ENCODE measurements around the gene PTPRG. TPM values are rescaled to one million over a fixed set of nuclear protein-coding genes. Genes with fewer than 3 reads are reported as not detected.

PTPRG gene
- total RNA-seq, 1 donor from 2014 or later: 39.6 TPM

DNA sequence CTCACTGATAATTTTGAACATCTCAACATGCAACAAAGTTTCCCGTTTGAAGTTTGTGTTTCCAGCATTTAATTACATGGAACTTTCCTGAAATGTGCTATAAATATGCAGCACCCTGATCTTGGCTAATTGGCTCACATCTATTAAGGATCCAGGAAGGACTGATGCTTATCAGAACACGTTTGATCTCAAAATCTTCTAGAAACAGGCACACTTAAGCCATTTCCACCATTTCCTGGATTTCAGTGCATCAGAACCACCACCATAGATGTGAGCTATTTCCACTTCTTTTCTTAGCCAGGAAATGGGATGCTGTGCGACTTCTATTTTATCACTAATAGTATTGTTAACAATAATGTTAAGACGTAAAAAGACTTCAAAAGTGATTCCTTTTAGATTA, 583.1 kb downstream of the PTPRG start:
- TF ChIP-seq, protein P1, sequence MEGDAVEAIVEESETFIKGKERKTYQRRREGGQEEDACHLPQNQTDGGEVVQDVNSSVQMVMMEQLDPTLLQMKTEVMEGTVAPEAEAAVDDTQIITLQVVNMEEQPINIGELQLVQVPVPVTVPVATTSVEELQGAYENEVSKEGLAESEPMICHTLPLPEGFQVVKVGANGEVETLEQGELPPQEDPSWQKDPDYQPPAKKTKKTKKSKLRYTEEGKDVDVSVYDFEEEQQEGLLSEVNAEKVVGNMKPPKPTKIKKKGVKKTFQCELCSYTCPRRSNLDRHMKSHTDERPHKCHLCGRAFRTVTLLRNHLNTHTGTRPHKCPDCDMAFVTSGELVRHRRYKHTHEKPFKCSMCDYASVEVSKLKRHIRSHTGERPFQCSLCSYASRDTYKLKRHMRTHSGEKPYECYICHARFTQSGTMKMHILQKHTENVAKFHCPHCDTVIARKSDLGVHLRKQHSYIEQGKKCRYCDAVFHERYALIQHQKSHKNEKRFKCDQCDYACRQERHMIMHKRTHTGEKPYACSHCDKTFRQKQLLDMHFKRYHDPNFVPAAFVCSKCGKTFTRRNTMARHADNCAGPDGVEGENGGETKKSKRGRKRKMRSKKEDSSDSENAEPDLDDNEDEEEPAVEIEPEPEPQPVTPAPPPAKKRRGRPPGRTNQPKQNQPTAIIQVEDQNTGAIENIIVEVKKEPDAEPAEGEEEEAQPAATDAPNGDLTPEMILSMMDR (IDR thresholded peaks at IDR 0.05; ENCODE audit: insufficient read depth, low read depth, low read length): no peak
- Histone ChIP-seq H3K4me3 (ENCODE audit: insufficient read depth, low read depth, low read length) (no peak overlapping the region), H3K9ac (ENCODE audit: low read length) (no peak overlapping the region), H2AFZ (ENCODE audit: low read depth, low read length) (no peak overlapping the region), H3K9me3 (ENCODE audit: insufficient read depth, low read depth, low read length) (no peaks in the 10 kb centered on the region), H3K4me2 (ENCODE audit: low read length) (no peak overlapping the region), H4K20me1 (ENCODE audit: insufficient read depth, low read length) (no peaks in the 10 kb centered on the region), H3K4me1 (ENCODE audit: insufficient read depth, low read length) (no peaks in the 10 kb centered on the region), H3K27ac (ENCODE audit: low read depth, low read length) (no peak overlapping the region), H3K79me2 (ENCODE audit: insufficient read depth, low read length) (no peaks in the 10 kb centered on the region), H3K36me3 (ENCODE audit: insufficient read depth, low read length) (no peaks in the 10 kb centered on the region), H3K27me3 (ENCODE audit: insufficient read depth, low read length) (no peaks in the 10 kb centered on the region)
- peaks cover 3% of the 10 kb centered on the region for H3K4me1 Mint-ChIP-seq (ENCODE audit: low read depth, unreplicated experiment)
- no peaks in the 10 kb centered on the region for H3K27me3 Mint-ChIP-seq (ENCODE audit: low read depth, unreplicated experiment)
- DNase-seq (ENCODE audit: low read depth) (no peak), FAIRE-seq (no peak)
- no peaks in the 10 kb centered on the region for H3K9me3 Mint-ChIP-seq (ENCODE audit: unreplicated experiment)
- H3K27ac Mint-ChIP-seq (ENCODE audit: unreplicated experiment): no peak overlapping the region
- no peak overlapping the region for H3K4me3 Mint-ChIP-seq (ENCODE audit: unreplicated experiment)
- H3K36me3 Mint-ChIP-seq (ENCODE audit: low read depth, unreplicated experiment): no peaks in the 10 kb centered on the region

DNA sequence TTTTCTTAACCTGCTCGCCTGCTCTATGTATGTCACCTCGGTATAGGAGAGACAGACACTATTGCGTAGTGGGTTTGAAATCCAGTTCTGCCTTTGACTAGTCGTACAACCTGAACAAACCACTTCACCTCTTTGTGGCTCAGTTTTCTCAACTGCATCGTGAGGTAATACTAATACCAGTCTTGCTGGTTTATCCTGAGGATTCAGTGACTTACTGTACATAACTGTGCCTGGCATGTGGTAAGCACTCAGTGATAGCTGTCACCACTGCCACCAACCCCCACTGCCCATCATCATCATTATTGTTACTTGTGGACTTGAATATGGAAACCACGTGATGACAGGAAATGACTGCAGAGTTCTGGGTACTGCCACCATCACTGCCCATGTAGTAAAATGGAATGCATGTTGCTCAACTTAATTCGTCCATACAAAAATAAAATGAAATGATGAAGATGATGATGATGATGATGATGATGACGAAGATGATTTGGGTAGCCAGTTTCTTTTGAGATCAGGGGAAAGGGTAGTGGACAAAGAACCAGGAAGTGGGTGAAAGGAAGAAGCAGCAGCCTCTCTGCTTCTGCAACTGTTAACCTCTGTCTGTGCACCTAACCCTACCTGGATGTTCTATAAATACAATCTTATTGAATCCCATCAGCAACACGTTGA, 583.9 kb downstream of the PTPRG start:
- Histone ChIP-seq H4K20me1 (ENCODE audit: insufficient read depth, low read length) (no peaks in the 10 kb centered on the region), H3K4me3 (ENCODE audit: insufficient read depth, low read depth, low read length) (no peak overlapping the region), H3K36me3 (ENCODE audit: insufficient read depth, low read length) (no peaks in the 10 kb centered on the region), H3K9me3 (ENCODE audit: insufficient read depth, low read depth, low read length) (no peaks in the 10 kb centered on the region), H3K9ac (ENCODE audit: low read length) (no peak overlapping the region), H3K4me2 (ENCODE audit: low read length) (no peak overlapping the region), H3K4me1 (ENCODE audit: insufficient read depth, low read length) (peaks cover 3% of the 10 kb centered on the region), H2AFZ (ENCODE audit: low read depth, low read length) (no peak overlapping the region), H3K27me3 (ENCODE audit: insufficient read depth, low read length) (no peaks in the 10 kb centered on the region), H3K79me2 (ENCODE audit: insufficient read depth, low read length) (no peaks in the 10 kb centered on the region), H3K27ac (ENCODE audit: low read depth, low read length) (no peak overlapping the region)
- Mint-ChIP-seq H3K9me3 (ENCODE audit: unreplicated experiment) (no peaks in the 10 kb centered on the region), H3K4me3 (ENCODE audit: unreplicated experiment) (no peak overlapping the region), H3K36me3 (ENCODE audit: low read depth, unreplicated experiment) (no peaks in the 10 kb centered on the region), H3K27ac (ENCODE audit: unreplicated experiment) (no peak overlapping the region), H3K4me1 (ENCODE audit: low read depth, unreplicated experiment) (peaks cover 4% of the 10 kb centered on the region), H3K27me3 (ENCODE audit: low read depth, unreplicated experiment) (no peaks in the 10 kb centered on the region)
- DNase-seq (ENCODE audit: low read depth) (no peak), FAIRE-seq (no peak)
- TF ChIP-seq, protein P1 (IDR thresholded peaks at IDR 0.05; ENCODE audit: insufficient read depth, low read depth, low read length): no peak
- TF ChIP-seq EZH2 (IDR thresholded peaks at IDR 0.05; ENCODE audit: insufficient read depth, low read length): no peak

DNA sequence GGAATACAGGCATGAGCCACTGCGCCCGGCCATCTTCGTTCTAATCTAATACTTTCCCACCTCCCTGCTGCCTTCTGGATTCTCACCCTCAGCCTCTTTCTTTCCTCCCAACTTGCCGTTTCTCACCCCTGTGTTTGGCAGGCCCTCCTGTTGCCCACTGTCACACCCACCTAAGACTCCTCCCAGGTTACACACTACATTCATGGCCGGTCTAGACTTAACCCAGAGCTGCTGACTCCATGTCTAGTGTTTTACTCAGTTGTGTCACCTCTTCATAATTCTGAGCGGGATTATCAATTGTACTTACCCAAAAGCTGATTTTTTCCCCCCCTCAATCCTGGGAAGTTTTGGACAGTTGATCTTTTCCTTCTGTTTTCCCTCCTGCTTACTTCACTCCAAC, 588.2 kb downstream of the PTPRG start:
- peaks cover 3% of the 10 kb centered on the region for H3K4me1 ChIP-seq (ENCODE audit: insufficient read depth, low read length)
- FAIRE-seq (no peak), DNase-seq (ENCODE audit: low read depth) (no peak)
- H3K9me3 ChIP-seq (ENCODE audit: insufficient read depth, low read depth, low read length): no peaks in the 10 kb centered on the region
- Mint-ChIP-seq H3K27me3 (ENCODE audit: low read depth, unreplicated experiment) (no peaks in the 10 kb centered on the region), H3K4me1 (ENCODE audit: low read depth, unreplicated experiment) (peaks cover 2% of the 10 kb centered on the region), H3K4me3 (ENCODE audit: unreplicated experiment) (no peak overlapping the region), H3K9me3 (ENCODE audit: unreplicated experiment) (no peaks in the 10 kb centered on the region), H3K36me3 (ENCODE audit: low read depth, unreplicated experiment) (no peaks in the 10 kb centered on the region), H3K27ac (ENCODE audit: unreplicated experiment) (peak overlapping the region; percentile 75)
- TF ChIP-seq EZH2 (IDR thresholded peaks at IDR 0.05; ENCODE audit: insufficient read depth, low read length): no peak
- no peaks in the 10 kb centered on the region for H4K20me1 ChIP-seq (ENCODE audit: insufficient read depth, low read length)
- no peak overlapping the region for H3K4me3 ChIP-seq (ENCODE audit: insufficient read depth, low read depth, low read length)
- peak overlapping the region; percentile 25 for H3K4me2 ChIP-seq (ENCODE audit: low read length)
- no peaks in the 10 kb centered on the region for H3K36me3 ChIP-seq (ENCODE audit: insufficient read depth, low read length)
- no peaks in the 10 kb centered on the region for H3K27me3 ChIP-seq (ENCODE audit: insufficient read depth, low read length)
- H3K79me2 ChIP-seq (ENCODE audit: insufficient read depth, low read length): no peaks in the 10 kb centered on the region
- no peak overlapping the region for H2AFZ ChIP-seq (ENCODE audit: low read depth, low read length)
- no peak overlapping the region for H3K9ac ChIP-seq (ENCODE audit: low read length)
- H3K27ac ChIP-seq (ENCODE audit: low read depth, low read length): no peak overlapping the region
